Measurements from ENCODE around the gene PERCC1. TPM values are rescaled to one million over a fixed set of nuclear protein-coding genes. Genes with fewer than 3 reads are reported as not detected.

PERCC1 gene
- total RNA-seq, 1 donor from 2014 or later = not detected

DNA sequence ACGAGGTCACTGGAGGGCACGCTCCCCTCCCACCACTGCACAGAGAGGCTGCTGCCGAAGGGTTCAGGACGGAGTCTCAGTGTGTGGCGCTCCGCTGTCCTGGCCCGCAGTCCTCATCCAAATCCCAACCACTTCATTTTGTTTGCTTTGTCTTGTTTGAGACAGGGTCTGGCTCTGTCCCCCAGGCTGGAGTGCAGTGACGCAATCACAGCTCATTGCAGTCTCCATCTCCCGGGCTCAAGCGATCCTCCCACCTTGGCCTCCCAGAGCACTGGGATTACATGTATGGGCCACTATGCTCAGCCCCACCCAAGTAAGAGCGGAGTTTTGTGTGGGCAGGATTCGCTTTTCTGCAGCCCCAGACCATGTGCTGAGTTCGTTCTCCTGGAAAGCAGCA is 29.1 kb upstream of the PERCC1 start:
- H3K27me3 Mint-ChIP-seq (ENCODE audit: low read depth) = no peaks in the 10 kb centered on the region
- H3K4me3 Mint-ChIP-seq = no peak overlapping the region
- DNase-seq (ENCODE audit: low spot score in 2 of 2, unreplicated experiment in 2 of 2) = no peak
- H3K9me3 Mint-ChIP-seq = no peaks in the 10 kb centered on the region
- H3K4me1 Mint-ChIP-seq = no peaks in the 10 kb centered on the region
- no peak overlapping the region for H3K27ac Mint-ChIP-seq
- H3K36me3 Mint-ChIP-seq = peaks cover 14% of the 10 kb centered on the region
- TF ChIP-seq, protein P1, sequence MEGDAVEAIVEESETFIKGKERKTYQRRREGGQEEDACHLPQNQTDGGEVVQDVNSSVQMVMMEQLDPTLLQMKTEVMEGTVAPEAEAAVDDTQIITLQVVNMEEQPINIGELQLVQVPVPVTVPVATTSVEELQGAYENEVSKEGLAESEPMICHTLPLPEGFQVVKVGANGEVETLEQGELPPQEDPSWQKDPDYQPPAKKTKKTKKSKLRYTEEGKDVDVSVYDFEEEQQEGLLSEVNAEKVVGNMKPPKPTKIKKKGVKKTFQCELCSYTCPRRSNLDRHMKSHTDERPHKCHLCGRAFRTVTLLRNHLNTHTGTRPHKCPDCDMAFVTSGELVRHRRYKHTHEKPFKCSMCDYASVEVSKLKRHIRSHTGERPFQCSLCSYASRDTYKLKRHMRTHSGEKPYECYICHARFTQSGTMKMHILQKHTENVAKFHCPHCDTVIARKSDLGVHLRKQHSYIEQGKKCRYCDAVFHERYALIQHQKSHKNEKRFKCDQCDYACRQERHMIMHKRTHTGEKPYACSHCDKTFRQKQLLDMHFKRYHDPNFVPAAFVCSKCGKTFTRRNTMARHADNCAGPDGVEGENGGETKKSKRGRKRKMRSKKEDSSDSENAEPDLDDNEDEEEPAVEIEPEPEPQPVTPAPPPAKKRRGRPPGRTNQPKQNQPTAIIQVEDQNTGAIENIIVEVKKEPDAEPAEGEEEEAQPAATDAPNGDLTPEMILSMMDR (IDR thresholded peaks at IDR 0.05; ENCODE audit: unreplicated experiment) = no peak

DNA sequence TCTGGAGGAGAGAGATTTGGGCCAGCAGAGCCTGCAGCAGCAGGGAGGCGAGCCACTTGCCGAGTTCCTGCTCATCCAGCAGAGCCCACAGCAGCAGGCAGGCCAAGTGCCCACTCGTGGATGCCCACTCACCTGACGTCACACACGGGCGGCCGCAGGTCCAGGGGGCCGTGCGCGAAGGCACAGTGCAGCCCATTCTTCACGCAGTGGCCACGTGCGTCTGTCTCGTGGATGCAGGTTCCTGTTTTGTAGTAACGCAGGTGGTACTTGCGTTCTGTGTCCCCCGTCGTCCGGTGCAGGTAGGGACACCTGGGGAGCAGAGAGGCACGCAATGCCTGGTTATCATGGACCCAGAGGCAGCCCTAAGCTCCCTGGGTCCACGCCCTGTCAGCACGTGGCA is 27.8 kb upstream of the PERCC1 start:
- no peak for DNase-seq (ENCODE audit: low spot score in 2 of 2, unreplicated experiment in 2 of 2)
- Mint-ChIP-seq H3K9me3 (no peaks in the 10 kb centered on the region), H3K4me3 (no peak overlapping the region), H3K27ac (no peak overlapping the region), H3K4me1 (no peaks in the 10 kb centered on the region), H3K36me3 (peaks cover 13% of the 10 kb centered on the region), H3K27me3 (ENCODE audit: low read depth) (no peaks in the 10 kb centered on the region)
- TF ChIP-seq, protein P1 (IDR thresholded peaks at IDR 0.05; ENCODE audit: unreplicated experiment) = no peak

DNA sequence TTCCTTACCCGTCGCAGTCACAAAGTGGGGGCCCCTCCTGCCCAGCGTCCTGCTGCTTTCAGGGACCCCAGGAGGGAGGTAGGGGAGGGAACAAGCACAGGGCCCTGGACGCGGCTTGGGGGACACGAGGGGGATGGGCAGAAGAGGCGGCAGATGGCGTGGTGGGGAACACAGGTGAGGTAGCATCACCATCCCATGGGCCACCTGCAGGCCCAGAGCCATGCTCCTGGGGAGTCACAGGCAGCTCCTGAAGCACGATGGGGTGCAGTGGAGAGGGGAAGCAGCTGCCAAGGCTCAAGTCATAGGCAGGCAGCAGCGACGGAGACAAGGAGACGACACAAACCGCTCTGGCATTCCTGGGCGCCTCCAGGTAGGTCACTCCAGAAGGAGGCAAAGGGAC is 27.1 kb upstream of the PERCC1 start:
- peaks cover 6% of the 10 kb centered on the region for H3K36me3 Mint-ChIP-seq

DNA sequence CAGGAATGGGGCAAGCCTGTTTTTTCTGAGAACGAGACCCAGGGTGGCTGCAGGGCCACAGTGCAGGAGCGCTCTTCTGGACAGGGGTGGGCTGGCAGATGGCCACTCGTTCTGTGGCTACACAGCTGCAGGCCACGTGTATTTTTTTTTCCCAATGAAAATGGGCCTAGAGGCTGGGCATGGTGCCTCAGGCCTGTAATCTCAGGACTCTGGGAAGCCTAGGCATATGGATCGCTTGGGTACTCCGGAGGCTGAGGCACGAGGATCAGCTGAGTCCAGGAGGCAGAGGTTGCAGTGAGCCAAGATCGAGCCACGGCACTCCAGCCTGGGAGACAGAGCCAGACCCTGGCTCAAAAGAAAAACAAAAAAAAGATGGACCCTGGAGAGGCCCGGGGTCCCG is 23.1 kb upstream of the PERCC1 start:
- Mint-ChIP-seq H3K9me3 (no peaks in the 10 kb centered on the region), H3K36me3 (peaks cover 8% of the 10 kb centered on the region), H3K4me3 (peak overlapping the region; percentile 81), H3K27ac (peak overlapping the region; percentile 77), H3K4me1 (no peaks in the 10 kb centered on the region), H3K27me3 (ENCODE audit: low read depth) (no peaks in the 10 kb centered on the region)
- DNase-seq (ENCODE audit: low spot score in 2 of 2, unreplicated experiment in 2 of 2) = no peak
- TF ChIP-seq, protein P1 (IDR thresholded peaks at IDR 0.05; ENCODE audit: unreplicated experiment) = no peak

More for the DNA sequence above, 27.1 kb upstream of the PERCC1 start:
- Mint-ChIP-seq H3K27ac (no peak overlapping the region), H3K4me1 (no peaks in the 10 kb centered on the region), H3K9me3 (no peaks in the 10 kb centered on the region), H3K27me3 (ENCODE audit: low read depth) (no peaks in the 10 kb centered on the region), H3K4me3 (no peak overlapping the region)
- no peak for DNase-seq (ENCODE audit: low spot score in 2 of 2, unreplicated experiment in 2 of 2)
- TF ChIP-seq, protein P1 (IDR thresholded peaks at IDR 0.05; ENCODE audit: unreplicated experiment) = no peak

DNA sequence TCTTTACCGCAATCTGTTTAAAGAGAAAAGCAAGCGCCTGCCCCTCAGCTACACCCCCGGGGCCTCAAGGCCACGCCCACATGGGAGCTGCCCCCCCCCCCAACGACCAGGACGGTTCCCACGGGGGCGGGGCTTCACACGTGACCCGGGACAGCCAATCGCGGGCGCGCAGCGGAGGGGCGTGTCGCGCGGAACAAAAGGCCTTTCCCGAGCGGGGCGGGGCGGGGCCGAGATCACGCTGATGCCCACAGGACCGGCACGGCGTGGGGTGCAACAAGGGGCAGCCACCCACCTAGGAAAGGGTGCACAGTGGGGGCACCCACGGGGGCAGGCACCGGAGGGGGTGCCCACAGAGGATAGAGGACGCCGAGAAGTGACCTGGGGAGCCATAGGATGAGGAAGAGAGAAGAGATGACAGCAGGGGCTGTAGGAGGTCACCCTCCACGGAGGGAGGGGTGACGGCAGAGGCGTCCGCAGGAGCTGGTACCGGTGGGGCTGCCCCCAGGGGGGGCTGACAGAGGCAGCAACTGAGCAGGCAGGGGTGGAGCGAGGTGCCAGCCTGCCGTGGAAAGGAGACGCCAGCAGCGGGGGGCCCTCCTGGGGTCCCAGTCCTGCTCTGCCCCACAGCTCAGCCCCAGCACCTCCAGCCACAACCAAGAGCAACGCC is 22.6 kb upstream of the PERCC1 start:
- TF ChIP-seq, protein P1 (IDR thresholded peaks at IDR 0.05; ENCODE audit: unreplicated experiment) = no peak
- H3K9me3 Mint-ChIP-seq = no peaks in the 10 kb centered on the region
- H3K36me3 Mint-ChIP-seq = peaks cover 8% of the 10 kb centered on the region
- peak overlapping the region; percentile 79 for H3K27ac Mint-ChIP-seq
- peak; percentile 97 to 99 for DNase-seq (ENCODE audit: low spot score in 2 of 2, unreplicated experiment in 2 of 2)
- H3K27me3 Mint-ChIP-seq (ENCODE audit: low read depth) = no peaks in the 10 kb centered on the region
- H3K4me3 Mint-ChIP-seq = peak overlapping the region; percentile 81
- no peaks in the 10 kb centered on the region for H3K4me1 Mint-ChIP-seq
